Fibroblast of pulmonary artery (primary cell): ENCODE results near the gene CYSTM1.

Source experiments
- DNase-seq: peaks from one replicate; pipeline ENCODE4 v3.0.0-alpha.2; 2010; ENCODE audit warnings: low read depth
- H3K4me3 ChIP-seq: replicated peaks from 2 replicates; pipeline ENCODE4 v1.5.1; 2011; ENCODE audit warnings: low read depth, mild to moderate bottlenecking, control low read depth, low read length, moderate library complexity
- CTCF ChIP-seq: IDR thresholded peaks from 2 replicates; pipeline ENCODE4 v1.5.1; 2011; ENCODE audit warnings: mild to moderate bottlenecking, control low read depth, low read length, inconsistent platforms; ENCODE audit errors: missing control alignments

The CYSTM1 gene

GRCh38 chr5:140252470-140253126, 77.6 kb downstream of the CYSTM1 start:
- TF ChIP-seq CTCF, result no peak
- no peak for DNase-seq
- H3K4me3 ChIP-seq, result no peak overlapping the region

GRCh38 chr5:140253985-140254384, 79.0 kb downstream of the CYSTM1 start:
- no peak for TF ChIP-seq CTCF
- no peak overlapping the region for H3K4me3 ChIP-seq
- DNase-seq, result no peak

GRCh38 chr5:140255460-140256157, 80.6 kb downstream of the CYSTM1 start:
- H3K4me3 ChIP-seq, result no peak overlapping the region
- TF ChIP-seq CTCF, result no peak
- DNase-seq, result no peak

GRCh38 chr5:140256726-140257125, 81.7 kb downstream of the CYSTM1 start:
- DNase-seq, result no peak
- H3K4me3 ChIP-seq, result no peak overlapping the region
- TF ChIP-seq CTCF, result no peak

GRCh38 chr5:140258016-140258415, 83.0 kb downstream of the CYSTM1 start:
- no peak overlapping the region for H3K4me3 ChIP-seq
- DNase-seq, result no peak
- no peak for TF ChIP-seq CTCF

- TF ChIP-seq CTCF, result no peak
- DNase-seq, result no peak
- H3K4me3 ChIP-seq, result no peak overlapping the region
Observed at GRCh38 chr5:140258873-140259272, 83.9 kb downstream of the CYSTM1 start.

- no peak overlapping the region for H3K4me3 ChIP-seq
- TF ChIP-seq CTCF, result no peak
- no peak for DNase-seq
Observed at GRCh38 chr5:140259500-140259899, 84.5 kb downstream of the CYSTM1 start.
